Neural cell (in vitro differentiated cells): ENCODE results near the gene EGFL7. TPM values are rescaled to one million over a fixed set of nuclear protein-coding genes. Genes with fewer than 3 reads are reported as not detected.

Source experiments
- H2AFZ ChIP-seq: fragments of 200-600, 300-800 bp; sonication (generic), shearing (Covaris generic); 2 replicates; pipeline ENCODE4 v1.6.0; 2014; ENCODE audit warnings: low read depth, mild to moderate bottlenecking, antibody characterized with exemption, low read length, moderate library complexity
- H3F3A ChIP-seq: fragments of 200-600 bp; shearing (Covaris generic); 2 replicates; pipeline ENCODE4 v1.6.1; 2016; ENCODE audit warnings: mild to moderate bottlenecking, moderate library complexity, mixed read lengths, antibody characterized with exemption, low read length; ENCODE audit not compliant: insufficient read depth, poor library complexity, severe bottlenecking
- H3K27ac ChIP-seq: fragments of 200-600, 300-800 bp; sonication (generic), shearing (Covaris generic); 2 replicates; pipeline ENCODE4 v1.5.1; 2014; ENCODE audit warnings: mild to moderate bottlenecking, low read length, moderate library complexity
- H3K27me3 ChIP-seq: fragments of 300-800, 200-600 bp; sonication (generic), shearing (Covaris generic); 2 replicates; pipeline ENCODE4 v1.6.0; 2014; ENCODE audit warnings: mild to moderate bottlenecking, low read depth, low read length, moderate library complexity; ENCODE audit not compliant: insufficient read depth
- H3K36me3 ChIP-seq: fragments of 300-800, 200-600 bp; sonication (generic), shearing (Covaris generic); 2 replicates; pipeline ENCODE4 v1.5.1; 2014; ENCODE audit warnings: mild to moderate bottlenecking, antibody characterized with exemption, low read length, moderate library complexity; ENCODE audit not compliant: insufficient read depth
- H3K4me2 ChIP-seq: fragments of 300-800, 200-600 bp; sonication (generic), shearing (Covaris generic); 2 replicates; pipeline ENCODE4 v1.6.0; 2014; ENCODE audit warnings: mild to moderate bottlenecking, low read length
- H3K4me3 ChIP-seq: fragments of 300-800, 200-600 bp; sonication (generic), shearing (Covaris generic); 2 replicates; pipeline ENCODE4 v1.5.1; 2014; ENCODE audit warnings: mild to moderate bottlenecking, low read length, moderate library complexity
- H3K79me2 ChIP-seq: fragments of 200-600 bp; shearing (Covaris generic); replicated peaks from 2 replicates; pipeline ENCODE4 v1.6.0; 2014; ENCODE audit warnings: mild to moderate bottlenecking, low read length, moderate library complexity; ENCODE audit not compliant: insufficient read depth
- H3K9ac ChIP-seq: fragments of 300-800, 200-600 bp; sonication (generic), shearing (Covaris generic); 2 replicates; pipeline ENCODE4 v1.6.1; 2016; ENCODE audit warnings: mild to moderate bottlenecking, low read length, mixed read lengths
- H3K9me2 ChIP-seq: fragments of 200-600 bp; shearing (Covaris generic); 2 replicates; pipeline ENCODE4 v1.6.1; 2016; ENCODE audit warnings: mild to moderate bottlenecking, low read length, mixed read lengths; ENCODE audit not compliant: insufficient read depth
- H3K9me3 ChIP-seq: fragments of 200-600, 300-800 bp; sonication (generic), shearing (Covaris generic); 2 replicates; pipeline ENCODE4 v1.6.1; 2016; ENCODE audit warnings: mild to moderate bottlenecking, mixed run types, low read length, moderate library complexity, mixed read lengths
- H4K20me1 ChIP-seq: fragments of 200-600 bp; shearing (Covaris generic); 2 replicates; pipeline ENCODE4 v1.6.1; 2016; ENCODE audit warnings: mild to moderate bottlenecking, mixed run types; ENCODE audit not compliant: insufficient read depth
- EP300 ChIP-seq: fragments of 450-650 bp; conservative IDR thresholded peaks from 2 replicates; pipeline ENCODE4 v1.6.1; 2014; ENCODE audit warnings: antibody characterized with exemption, mild to moderate bottlenecking, moderate library complexity; ENCODE audit not compliant: poor library complexity, severe bottlenecking
- EZH2 ChIP-seq: fragments of 200-600, 300-800 bp; shearing (Covaris generic), sonication (generic); IDR thresholded peaks from 2 replicates; pipeline ENCODE4 v1.6.1; 2014; ENCODE audit warnings: antibody characterized with exemption, low read length, borderline replicate concordance, mild to moderate bottlenecking; ENCODE audit not compliant: insufficient read depth, poor library complexity, severe bottlenecking
- MXI1 ChIP-seq: fragments of 450-650 bp; conservative IDR thresholded peaks from 2 replicates; pipeline ENCODE4 v1.6.1; 2014; ENCODE audit warnings: antibody characterized with exemption, mild to moderate bottlenecking; ENCODE audit not compliant: poor library complexity, severe bottlenecking
- POLR2AphosphoS5 ChIP-seq: IDR thresholded peaks from 2 replicates; pipeline ENCODE4 v1.6.1; 2012
- RAD21 ChIP-seq: fragments of 450-650 bp; conservative IDR thresholded peaks from 2 replicates; pipeline ENCODE4 v1.6.1; 2014; ENCODE audit warnings: antibody characterized with exemption, mild to moderate bottlenecking, moderate library complexity
- REST ChIP-seq: IDR thresholded peaks from 2 replicates; pipeline ENCODE4 v1.6.1; 2012; ENCODE audit warnings: borderline replicate concordance
- TAF1 ChIP-seq: IDR thresholded peaks from 2 replicates; pipeline ENCODE4 v1.6.1; 2012; ENCODE audit warnings: low read depth
- polyA plus RNA-seq: library from polyadenylated mRNA; depleted of rRNA; stranded (reverse); fragments of >200 nt; gene quantifications from 2 replicates; pipeline ENCODE4 v1.2.3, GENCODE V29; 2014

EGFL7 gene
- polyA plus RNA-seq, 1 donor from 2014 or later: 12.5 TPM

- H3K4me2 ChIP-seq: no peak overlapping the region
- H3K36me3 ChIP-seq: no peaks in the 10 kb centered on the region
- H3K27ac ChIP-seq: no peak overlapping the region
- no peak overlapping the region for H3K4me3 ChIP-seq
- H3K27me3 ChIP-seq: no peaks in the 10 kb centered on the region
- no peaks in the 10 kb centered on the region for H3F3A ChIP-seq
- H4K20me1 ChIP-seq: no peaks in the 10 kb centered on the region
- no peaks in the 10 kb centered on the region for H3K79me2 ChIP-seq
- no peak overlapping the region for H2AFZ ChIP-seq
- H3K9me3 ChIP-seq: no peaks in the 10 kb centered on the region
- TF ChIP-seq POLR2AphosphoS5: no peak
- TF ChIP-seq MXI1: no peak
- no peak for TF ChIP-seq EP300
- no peak for TF ChIP-seq TAF1
- TF ChIP-seq REST: no peak
- no peak for TF ChIP-seq EZH2
- H3K9me2 ChIP-seq: no peaks in the 10 kb centered on the region
- H3K9ac ChIP-seq: no peak overlapping the region
Observed at GRCh38 chr9:136675477-136676296, 13.0 kb downstream of the EGFL7 start.

GRCh38 chr9:136676297-136676794 is 13.6 kb downstream of the EGFL7 start:
- no peak overlapping the region for H2AFZ ChIP-seq
- no peak for TF ChIP-seq REST
- TF ChIP-seq POLR2AphosphoS5: no peak
- TF ChIP-seq MXI1: no peak
- TF ChIP-seq EP300: no peak
- no peak for TF ChIP-seq RAD21
- TF ChIP-seq TAF1: no peak
- TF ChIP-seq EZH2: no peak
- no peaks in the 10 kb centered on the region for H3K27me3 ChIP-seq
- no peaks in the 10 kb centered on the region for H3K9me3 ChIP-seq
- H3K9me2 ChIP-seq: no peaks in the 10 kb centered on the region
- no peaks in the 10 kb centered on the region for H4K20me1 ChIP-seq
- no peak overlapping the region for H3K4me3 ChIP-seq
- no peak overlapping the region for H3K27ac ChIP-seq
- H3K36me3 ChIP-seq: no peaks in the 10 kb centered on the region
- H3K79me2 ChIP-seq: no peaks in the 10 kb centered on the region
- no peaks in the 10 kb centered on the region for H3F3A ChIP-seq
- no peak overlapping the region for H3K9ac ChIP-seq
- H3K4me2 ChIP-seq: no peak overlapping the region
